HPDE6-E6E7 (cell line): Measurements from ENCODE around the gene C10orf88.
"Not testable (repeated sequence)": the region's sequence is repeated elsewhere in the genome, so short reads cannot be mapped to it uniquely, and the experiment has no call there.

Experiments used
- DNase-seq: peaks from one replicate; pipeline ENCODE4 v3.0.0; 2011; ENCODE audit warnings: missing footprints; ENCODE audit errors: extremely low spot score

The C10orf88 gene

GRCh38 chr10:122962405-122962804 lies 8.4 kb upstream of the C10orf88 start:
- DNase-seq = no peak

GRCh38 chr10:122957474-122957873 lies 3.4 kb upstream of the C10orf88 start:
- no peak for DNase-seq

- DNase-seq = no peak
These were observed 1.9 kb upstream of the C10orf88 start for GRCh38 chr10:122955892-122956291.

GRCh38 chr10:122954731-122955050 lies 664 bp upstream of the C10orf88 start:
- no peak for DNase-seq

GRCh38 chr10:122949296-122949695 lies 4.7 kb downstream of the C10orf88 start:
- DNase-seq = no peak

- no peak for DNase-seq
These were observed 14.0 kb downstream of the C10orf88 start for GRCh38 chr10:122939856-122940543.

- DNase-seq = no peak
These were observed 14.7 kb downstream of the C10orf88 start for GRCh38 chr10:122939133-122939855.

GRCh38 chr10:122931088-122931906 lies 22.7 kb downstream of the C10orf88 start:
- no peak for DNase-seq

- no peak for DNase-seq
These were observed 23.9 kb downstream of the C10orf88 start for GRCh38 chr10:122930140-122930539.

GRCh38 chr10:122915700-122916099 lies 38.3 kb downstream of the C10orf88 start:
- DNase-seq = no peak

- peak; percentile 54 for DNase-seq
These were observed 42.0 kb downstream of the C10orf88 start for GRCh38 chr10:122911889-122912484.

GRCh38 chr10:122910310-122910709 lies 43.7 kb downstream of the C10orf88 start, which contains the start of gene FAM24A:
TSS of gene FAM24A (plus strand) at chr10:122910610. CDS start at chr10:122911635, 1,025 bp downstream.
- DNase-seq = no peak

- not testable (repeated sequence) for DNase-seq
These were observed 50.2 kb downstream of the C10orf88 start for GRCh38 chr10:122903861-122904260.

GRCh38 chr10:122894261-122894944 lies 59.6 kb downstream of the C10orf88 start:
- no peak for DNase-seq

- no peak for DNase-seq
These were observed 69.9 kb downstream of the C10orf88 start for GRCh38 chr10:122884166-122884565.

GRCh38 chr10:122882766-122883165 lies 71.3 kb downstream of the C10orf88 start:
- no peak for DNase-seq
